ENCODE measurements around the gene PPP1R1B. TPM values are rescaled to one million over a fixed set of nuclear protein-coding genes. Genes with fewer than 3 reads are reported as not detected.
A peak's percentile ranks its signal among the peaks of the same experiment; 100 is the strongest.

PPP1R1B gene
- total RNA-seq, 2 donors from 2014 or later = 0.38 to 2.3 TPM

DNA sequence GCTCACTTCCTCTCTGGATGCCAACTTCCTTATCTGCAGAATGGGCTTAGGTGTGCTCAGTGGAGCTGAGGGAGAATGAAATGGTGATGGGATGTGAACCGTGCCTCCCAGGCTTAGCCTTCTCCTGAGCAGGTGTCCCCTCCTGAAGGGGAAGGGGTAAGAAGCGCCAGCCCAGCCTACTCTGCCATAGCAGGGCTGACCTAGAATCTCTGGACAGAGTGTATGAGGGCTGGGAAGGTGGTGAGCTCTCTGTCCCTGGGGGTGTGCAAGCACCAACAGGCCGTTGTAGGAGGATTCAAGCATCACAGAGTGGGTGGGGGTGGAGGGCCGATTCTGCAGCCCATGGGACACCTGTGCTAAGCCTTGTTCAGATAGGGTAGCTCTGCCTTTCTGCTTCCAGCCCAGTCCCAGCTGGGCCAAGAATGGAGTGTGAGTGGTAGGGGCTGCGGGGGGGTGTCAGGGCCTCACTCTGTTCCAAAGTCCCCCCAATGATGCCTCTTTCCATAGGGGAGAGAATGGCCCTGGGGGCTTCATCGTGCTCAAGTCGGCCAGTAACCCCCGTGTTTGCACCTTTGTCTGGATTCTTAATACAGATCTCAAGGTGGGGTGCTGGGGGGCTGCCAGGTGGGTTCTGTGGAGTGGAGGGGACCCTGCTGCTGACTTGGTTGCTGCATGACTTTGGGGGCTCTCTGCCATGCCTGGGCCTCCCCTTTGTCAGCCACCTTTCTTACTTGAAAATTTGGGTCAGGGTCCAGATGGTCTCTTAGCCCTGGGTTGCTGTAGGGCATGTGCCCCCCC lies 35.2 kb downstream of the PPP1R1B start:
- intact Hi-C loops (cut with DNase I) = no loop called here
- no peak for DNase-seq (ENCODE audit: low spot score)

DNA sequence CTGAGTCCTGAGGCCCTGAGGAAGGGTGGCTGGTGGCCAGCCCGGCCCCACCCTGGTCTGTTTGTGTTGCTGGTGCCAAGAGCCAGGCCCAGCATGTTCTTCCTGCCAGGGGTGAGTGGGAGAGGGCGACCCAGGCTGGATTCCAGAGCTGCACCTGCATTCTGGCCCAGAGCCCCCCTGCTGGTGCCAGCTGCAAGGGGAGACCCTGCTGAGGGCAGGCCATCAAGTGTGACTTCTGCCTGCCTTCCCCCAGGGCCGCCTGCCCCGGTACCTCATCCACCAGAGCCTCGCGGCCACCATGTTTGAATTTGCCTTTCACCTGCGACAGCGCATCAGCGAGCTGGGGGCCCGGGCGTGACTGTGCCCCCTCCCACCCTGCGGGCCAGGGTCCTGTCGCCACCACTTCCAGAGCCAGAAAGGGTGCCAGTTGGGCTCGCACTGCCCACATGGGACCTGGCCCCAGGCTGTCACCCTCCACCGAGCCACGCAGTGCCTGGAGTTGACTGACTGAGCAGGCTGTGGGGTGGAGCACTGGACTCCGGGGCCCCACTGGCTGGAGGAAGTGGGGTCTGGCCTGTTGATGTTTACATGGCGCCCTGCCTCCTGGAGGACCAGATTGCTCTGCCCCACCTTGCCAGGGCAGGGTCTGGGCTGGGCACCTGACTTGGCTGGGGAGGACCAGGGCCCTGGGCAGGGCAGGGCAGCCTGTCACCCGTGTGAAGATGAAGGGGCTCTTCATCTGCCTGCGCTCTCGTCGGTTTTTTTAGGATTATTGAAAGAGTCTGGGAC lies 36.0 kb downstream of the PPP1R1B start:
- intact Hi-C loops (cut with DNase I) = no loop called here
- DNase-seq (ENCODE audit: low spot score) = no peak

DNA sequence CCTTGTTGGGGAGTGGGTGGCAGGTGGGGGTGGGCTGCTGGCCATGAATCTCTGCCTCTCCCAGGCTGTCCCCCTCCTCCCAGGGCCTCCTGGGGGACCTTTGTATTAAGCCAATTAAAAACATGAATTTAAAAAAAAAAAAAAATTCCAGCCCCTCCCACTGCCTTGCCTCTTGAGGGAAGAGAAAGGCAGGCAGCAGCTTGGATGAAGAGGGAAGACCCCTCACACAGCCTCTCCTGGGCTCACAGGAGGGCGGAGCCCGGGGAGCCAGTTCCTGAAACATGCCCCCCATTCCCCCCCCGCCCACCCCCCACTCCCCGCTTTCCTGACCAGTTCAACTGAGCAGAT lies 36.6 kb downstream of the PPP1R1B start:
- intact Hi-C loops (cut with DNase I) = no loop called here
- no peak for DNase-seq (ENCODE audit: low spot score)

DNA sequence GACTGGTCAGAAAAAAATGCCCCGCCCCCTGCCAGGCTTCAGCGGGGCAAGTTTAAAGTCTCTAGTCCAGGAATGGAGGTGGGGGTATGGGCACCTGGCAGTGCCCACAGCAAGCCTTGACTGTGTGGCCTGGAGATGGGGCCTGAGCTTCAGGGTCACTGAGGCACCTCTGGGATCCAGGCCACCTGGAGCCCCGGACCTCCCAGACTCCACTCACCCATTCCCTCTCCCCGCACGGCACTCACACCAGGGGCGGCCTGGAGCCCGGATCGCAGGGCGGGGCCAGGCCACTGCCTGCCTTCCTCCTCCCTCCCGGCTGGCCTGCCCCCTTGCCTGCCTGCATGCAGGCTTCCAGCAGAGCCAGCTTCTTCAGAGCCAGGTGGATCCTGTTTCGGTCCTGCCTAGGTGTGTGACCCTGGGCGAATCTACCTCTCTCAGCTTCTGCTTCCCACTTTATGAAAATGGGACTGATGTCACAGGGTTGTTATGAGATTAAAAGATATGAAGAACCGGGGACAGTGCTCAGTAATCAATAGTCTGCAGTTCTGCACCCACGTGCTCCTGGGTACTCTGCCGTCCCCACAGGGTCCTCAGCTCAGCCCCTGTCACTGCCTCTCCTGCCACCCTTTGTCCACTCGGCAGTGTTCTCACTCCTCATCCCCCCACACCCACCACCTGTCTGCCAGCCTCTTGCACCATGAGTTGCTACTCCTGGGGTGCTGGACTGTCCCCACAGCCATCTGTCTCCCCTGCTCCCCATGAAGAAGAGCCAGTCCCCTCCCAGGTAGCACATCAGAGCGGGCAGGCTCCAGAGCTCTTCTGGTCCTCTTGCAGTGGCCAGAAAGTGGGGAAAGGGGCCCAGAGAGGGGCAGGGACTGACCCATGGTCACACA lies 37.2 kb downstream of the PPP1R1B start:
- intact Hi-C loops (cut with DNase I) = no loop called here
- no peak for DNase-seq (ENCODE audit: low spot score)

DNA sequence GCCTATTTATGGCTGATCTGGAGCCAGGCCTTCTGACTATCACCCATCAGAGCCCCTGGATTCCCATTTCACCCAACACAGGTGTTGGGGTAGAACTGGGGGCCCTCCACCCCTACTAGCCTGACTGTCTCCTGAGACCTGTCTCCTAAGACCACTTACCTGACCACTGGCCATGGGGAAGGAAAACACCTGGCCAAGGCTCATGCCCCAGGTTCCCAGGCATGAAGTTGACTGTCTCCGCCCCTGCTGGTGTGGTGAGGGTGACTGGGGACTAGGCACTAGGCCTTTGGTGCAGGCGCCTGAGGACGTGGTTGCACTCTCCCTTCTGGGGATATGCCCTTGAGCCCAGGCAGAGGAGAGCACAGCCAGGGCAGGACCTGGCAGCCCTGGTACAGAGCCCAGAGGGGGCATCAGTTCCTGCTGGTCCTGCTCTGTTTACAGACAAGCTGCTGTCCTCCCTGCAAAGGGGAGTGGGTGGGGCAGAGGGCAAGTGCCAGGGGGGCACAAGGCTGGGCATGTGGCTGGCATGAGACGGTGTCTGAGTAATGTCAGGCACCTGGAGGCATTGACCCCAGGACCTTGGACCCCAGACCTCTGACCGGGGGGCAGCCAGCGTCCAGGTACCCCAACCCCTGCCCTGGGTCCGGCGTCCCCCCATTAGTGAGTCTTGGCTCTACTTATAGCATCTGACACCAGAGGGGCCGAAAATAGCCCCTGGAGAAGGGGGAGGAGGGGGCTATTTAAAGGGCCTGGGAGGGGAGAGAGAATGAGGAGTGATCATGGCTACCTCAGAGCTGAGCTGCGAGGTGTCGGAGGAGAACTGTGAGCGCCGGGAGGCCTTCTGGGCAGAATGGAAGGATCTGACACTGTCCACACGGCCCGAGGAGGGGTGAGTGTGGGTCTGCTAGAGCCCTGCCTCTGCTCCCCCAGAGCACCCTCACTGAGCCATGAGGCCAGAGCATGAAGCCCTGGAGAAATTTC lies 38.1 kb downstream of the PPP1R1B start, which contains the start of gene TCAP:
TSS of gene TCAP (plus strand) at position 769 of the 981 bp plus-strand sequence. CDS start at position 780, 11 bp downstream.
- intact Hi-C loops (cut with DNase I) = loop anchor here in 1 of 2 donors (1.0 kb wide), 1 partner anchor 27 kb away; no protein-coding TSS in a partner anchor
- no peak for DNase-seq (ENCODE audit: low spot score)

DNA sequence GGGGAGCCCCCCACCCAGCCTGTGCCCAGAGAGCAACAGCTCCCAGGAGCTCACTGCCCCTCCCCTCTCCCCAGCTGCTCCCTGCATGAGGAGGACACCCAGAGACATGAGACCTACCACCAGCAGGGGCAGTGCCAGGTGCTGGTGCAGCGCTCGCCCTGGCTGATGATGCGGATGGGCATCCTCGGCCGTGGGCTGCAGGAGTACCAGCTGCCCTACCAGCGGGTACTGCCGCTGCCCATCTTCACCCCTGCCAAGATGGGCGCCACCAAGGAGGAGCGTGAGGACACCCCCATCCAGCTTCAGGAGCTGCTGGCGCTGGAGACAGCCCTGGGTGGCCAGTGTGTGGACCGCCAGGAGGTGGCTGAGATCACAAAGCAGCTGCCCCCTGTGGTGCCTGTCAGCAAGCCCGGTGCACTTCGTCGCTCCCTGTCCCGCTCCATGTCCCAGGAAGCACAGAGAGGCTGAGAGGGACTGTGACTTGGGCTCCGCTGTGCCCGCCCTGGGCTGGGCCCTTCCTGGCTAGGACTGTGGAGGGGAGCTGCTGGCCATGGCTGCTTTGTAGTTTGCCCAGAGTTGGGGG lies 39.0 kb downstream of the PPP1R1B start:
- intact Hi-C loops (cut with DNase I) = loop anchor here in 1 of 2 donors (1.0 kb wide), 1 partner anchor 27 kb away; no protein-coding TSS in a partner anchor
- no peak for DNase-seq (ENCODE audit: low spot score)

DNA sequence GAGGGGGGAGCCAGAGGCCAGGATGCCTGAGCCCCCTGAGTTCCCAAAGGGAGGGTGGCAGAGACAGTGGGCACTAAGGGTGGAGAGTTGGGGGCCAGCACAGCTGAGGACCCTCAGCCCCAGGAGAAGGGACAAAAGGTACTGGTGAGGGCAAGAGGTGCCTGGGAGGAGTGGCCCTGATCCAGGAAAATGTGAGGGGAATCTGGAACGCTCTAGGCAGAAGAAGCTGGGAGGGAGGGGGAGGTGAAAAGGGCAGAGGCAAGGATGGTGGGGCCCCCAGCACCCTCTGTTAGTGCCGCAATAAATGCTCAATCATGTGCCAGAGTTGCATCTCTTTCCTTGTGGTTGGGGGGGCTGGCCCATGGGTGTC lies 39.5 kb downstream of the PPP1R1B start:
- no peak for DNase-seq (ENCODE audit: low spot score)
- intact Hi-C loops (cut with DNase I) = no loop called here

DNA sequence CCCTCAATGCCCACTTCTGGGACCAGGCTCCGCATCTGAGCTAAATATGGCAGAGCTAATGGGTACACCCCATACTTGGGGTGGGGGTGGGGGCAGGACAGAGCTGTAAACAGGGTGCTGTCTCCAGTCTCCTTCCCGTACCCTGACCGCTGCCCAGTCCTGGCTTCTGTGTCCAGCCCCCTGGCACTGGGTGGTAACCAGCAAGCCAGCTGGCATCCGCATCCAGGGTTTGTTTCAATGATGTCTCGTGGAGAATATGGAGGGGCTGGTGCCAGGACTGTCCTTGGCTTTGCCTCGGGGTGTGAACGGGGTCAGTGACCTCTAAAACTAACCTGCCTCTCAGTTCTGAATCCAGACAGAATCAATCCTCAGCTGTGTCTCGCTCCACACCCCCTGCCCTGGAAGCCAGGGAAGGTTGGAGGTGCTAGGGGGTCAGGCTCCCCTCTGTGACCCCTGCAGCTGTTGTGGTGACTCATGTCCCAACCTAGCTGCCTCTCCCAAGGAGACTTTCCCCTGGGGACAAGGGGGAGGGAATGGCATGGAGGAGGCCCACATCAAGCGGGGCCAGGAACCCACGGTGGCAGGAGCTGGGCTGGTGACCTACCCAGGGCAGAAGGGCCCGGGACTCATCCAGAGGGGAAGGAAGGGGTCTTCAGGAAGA lies 40.0 kb downstream of the PPP1R1B start:
- intact Hi-C loops (cut with DNase I) = no loop called here
- no peak for DNase-seq (ENCODE audit: low spot score)

DNA sequence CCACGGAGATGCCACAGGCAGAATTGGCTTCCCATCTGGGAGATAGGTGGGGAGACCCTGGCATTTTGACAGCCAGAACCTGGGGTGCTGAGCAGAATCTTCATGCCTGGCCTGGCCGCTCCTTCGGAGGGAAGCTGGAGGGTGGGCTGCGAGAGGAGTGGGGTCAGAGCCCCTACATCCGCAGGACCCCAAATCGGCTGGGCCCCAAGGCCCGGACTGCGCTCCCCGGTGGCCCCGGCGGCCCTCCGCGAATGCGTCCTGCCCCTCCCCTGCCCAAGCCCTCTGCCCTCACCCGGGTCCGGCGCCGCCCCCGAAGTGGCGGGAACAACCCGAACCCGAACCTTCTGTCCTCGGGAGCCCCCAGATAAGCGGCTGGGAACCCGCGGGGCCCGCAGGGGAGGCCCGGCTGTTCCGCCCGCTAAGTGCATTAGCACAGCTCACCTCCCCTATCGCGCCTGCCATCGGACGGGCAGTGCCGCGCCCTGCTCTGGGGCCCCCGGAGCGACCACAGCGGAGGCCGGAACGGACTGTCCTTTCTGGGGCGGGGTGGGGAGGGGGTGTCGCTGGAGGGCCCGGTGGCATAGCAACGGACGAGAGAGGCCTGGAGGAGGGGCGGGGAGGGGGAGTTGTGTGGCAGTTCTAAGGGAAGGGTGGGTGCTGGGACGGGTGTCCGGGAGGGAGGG lies 40.7 kb downstream of the PPP1R1B start:
- no peak for DNase-seq (ENCODE audit: low spot score)
- intact Hi-C loops (cut with DNase I) = no loop called here

DNA sequence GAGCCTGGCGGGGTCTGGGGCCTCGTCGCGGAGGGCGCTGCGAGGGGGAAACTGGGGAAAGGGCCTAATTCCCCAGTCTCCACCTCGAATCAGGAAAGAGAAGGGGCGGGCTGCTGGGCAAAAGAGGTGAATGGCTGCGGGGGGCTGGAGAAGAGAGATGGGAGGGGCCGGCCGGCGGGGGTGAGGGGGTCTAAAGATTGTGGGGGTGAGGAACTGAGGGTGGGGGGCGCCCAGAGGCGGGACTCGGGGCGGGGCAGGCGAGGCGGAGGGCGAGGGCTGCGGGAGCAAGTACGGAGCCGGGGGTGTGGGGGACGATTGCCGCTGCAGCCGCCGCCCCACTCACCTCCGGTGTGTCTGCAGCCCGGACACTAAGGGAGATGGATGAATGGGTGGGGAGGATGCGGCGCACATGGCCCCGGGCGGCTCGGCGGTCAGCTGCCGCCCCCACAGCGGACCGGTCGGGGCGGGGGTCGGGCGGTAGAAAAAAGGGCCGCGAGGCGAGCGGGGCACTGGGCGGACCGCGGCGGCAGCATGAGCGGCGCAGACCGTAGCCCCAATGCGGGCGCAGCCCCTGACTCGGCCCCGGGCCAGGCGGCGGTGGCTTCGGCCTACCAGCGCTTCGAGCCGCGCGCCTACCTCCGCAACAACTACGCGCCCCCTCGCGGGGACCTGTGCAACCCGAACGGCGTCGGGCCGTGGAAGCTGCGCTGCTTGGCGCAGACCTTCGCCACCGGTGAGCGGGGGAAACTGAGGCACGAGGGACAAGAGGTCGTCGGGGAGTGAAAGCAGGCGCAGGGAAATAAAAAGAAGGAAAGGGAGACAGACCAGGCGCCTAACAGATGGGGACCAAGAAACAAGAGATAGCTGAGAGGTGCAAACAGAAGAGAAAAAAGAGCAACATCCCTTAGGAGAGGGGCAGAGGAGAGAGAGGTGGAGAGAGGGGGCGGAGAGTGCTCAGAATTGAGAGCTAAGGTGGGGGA lies 41.5 kb downstream of the PPP1R1B start, which contains the start of gene PNMT:
TSS of gene PNMT (plus strand) at position 509 of the 980 bp plus-strand sequence. CDS start at position 532, 23 bp downstream.
- peak; percentile 90 for DNase-seq (ENCODE audit: low spot score)

DNA sequence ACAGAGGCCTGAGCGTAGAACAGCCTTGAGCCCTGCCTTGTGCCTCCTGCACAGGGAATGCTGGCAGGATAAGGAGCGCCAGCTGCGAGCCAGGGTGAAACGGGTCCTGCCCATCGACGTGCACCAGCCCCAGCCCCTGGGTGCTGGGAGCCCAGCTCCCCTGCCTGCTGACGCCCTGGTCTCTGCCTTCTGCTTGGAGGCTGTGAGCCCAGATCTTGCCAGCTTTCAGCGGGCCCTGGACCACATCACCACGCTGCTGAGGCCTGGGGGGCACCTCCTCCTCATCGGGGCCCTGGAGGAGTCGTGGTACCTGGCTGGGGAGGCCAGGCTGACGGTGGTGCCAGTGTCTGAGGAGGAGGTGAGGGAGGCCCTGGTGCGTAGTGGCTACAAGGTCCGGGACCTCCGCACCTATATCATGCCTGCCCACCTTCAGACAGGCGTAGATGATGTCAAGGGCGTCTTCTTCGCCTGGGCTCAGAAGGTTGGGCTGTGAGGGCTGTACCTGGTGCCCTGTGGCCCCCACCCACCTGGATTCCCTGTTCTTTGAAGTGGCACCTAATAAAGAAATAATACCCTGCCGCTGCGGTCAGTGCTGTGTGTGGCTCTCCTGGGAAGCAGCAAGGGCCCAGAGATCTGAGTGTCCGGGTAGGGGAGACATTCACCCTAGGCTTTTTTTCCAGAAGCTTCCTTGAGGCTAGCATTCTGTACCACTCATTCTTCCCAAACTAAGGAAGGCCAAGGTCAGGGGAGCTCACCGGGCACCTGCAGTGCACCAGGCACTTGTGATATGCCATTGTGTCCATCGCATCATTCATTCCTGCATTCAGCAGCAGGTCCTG lies 43.4 kb downstream of the PPP1R1B start:
- no peak for DNase-seq (ENCODE audit: low spot score)
- intact Hi-C loops (cut with DNase I) = no loop called here

More for the DNA sequence above, 41.5 kb downstream of the PPP1R1B start, which contains the start of gene PNMT:
- intact Hi-C loops (cut with DNase I) = no loop called here

DNA sequence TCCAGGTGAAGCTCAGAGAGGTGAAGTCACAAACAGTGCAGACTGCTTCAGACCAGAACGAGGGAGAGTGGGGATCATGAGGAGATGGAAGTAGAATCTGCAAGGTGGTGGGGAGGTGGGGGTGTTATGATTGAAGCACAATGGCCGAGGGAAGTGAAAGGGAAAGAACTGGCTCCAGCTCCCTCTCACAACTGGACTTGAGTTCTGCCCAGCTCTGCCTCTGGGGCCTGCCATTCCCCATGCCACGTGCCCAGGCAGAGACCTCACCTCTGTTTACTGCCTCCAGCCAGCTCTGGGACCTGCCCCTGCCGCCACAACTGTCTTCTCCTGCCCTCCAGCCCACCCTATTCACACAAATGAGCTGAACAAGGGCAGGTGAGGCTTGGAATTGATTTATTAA lies 44.0 kb downstream of the PPP1R1B start:
- DNase-seq (ENCODE audit: low spot score) = no peak
- intact Hi-C loops (cut with DNase I) = no loop called here

DNA sequence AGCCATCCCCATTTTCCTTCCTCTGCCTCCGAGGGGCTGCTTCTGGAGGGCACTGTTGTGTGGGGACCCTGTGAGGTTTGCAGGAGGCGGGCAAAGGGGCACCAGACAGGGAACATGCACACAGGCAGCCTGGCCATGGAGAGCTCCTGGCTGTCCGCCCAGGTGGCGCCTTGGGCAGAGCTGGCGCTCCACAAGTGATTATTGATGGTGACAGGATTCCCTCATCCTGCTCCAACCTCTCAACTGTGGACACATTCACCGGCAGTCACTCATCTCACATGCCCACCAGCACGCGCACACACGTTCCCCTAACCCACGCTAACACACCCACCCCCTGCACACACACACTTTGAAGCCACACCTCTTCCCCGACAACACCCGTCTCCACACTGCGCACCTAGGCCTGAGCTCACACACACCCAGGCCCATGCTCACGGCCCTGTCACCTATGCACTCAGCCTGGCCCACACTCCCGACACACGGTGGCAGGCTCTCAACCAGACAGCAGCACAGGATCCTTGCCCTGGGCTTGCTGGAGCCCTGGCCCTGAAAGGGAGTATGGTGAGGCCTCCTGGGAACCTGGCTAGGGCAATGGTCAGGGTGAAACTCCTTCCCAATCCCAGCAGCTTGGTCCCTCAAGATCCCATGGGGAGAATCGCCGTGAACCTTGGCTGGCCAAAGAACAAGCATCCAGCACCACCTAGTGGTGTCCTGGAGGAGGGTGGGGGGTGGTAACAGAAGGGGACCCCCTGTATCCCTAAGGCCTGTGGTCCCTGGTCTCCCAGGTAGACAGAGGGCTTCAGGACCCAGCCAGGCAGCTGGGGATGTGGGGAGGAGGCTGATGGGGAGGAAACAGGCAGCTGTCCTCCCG lies 45.1 kb downstream of the PPP1R1B start:
- intact Hi-C loops (cut with DNase I) = no loop called here
- DNase-seq (ENCODE audit: low spot score) = no peak

Data from posterior vena cava (tissue), 2 donors.